Measurements from ENCODE around the gene BCOR. TPM values are rescaled to one million over a fixed set of nuclear protein-coding genes. Genes with fewer than 3 reads are reported as not detected.

The BCOR gene
- total RNA-seq, 1 donor from 2014 or later = 15.1 TPM

- peak; percentile 8 for TF ChIP-seq CTCF (IDR thresholded peaks at IDR 0.05; ENCODE audit: borderline replicate concordance)
- peak overlapping the region; percentile 96 for H3K27ac ChIP-seq (replicated peaks)
- intact Hi-C loops (cut with micrococcal nuclease) = no loop called here
- DNase-seq = peak; percentile 70
- H3K27me3 ChIP-seq (ENCODE audit: low read depth) = no peaks in the 10 kb centered on the region
- H3K4me3 ChIP-seq = peak overlapping the region; percentile 68
- peaks cover 26% of the 10 kb centered on the region for H3K4me1 ChIP-seq
- no peaks in the 10 kb centered on the region for H3K36me3 ChIP-seq
- peaks cover 6% of the 10 kb centered on the region for H3K9me3 ChIP-seq (replicated peaks)
Observed at GRCh38 chrX:40013266-40014195, 84.2 kb downstream of the BCOR start.

- H3K4me3 ChIP-seq = peak overlapping the region; percentile 68
- DNase-seq = peak; percentile 46
- H3K36me3 ChIP-seq = no peaks in the 10 kb centered on the region
- TF ChIP-seq CTCF (IDR thresholded peaks at IDR 0.05; ENCODE audit: borderline replicate concordance) = no peak
- no peaks in the 10 kb centered on the region for H3K27me3 ChIP-seq (ENCODE audit: low read depth)
- H3K27ac ChIP-seq (replicated peaks) = peak overlapping the region; percentile 96
- H3K9me3 ChIP-seq (replicated peaks) = peaks cover 6% of the 10 kb centered on the region
- intact Hi-C loops (cut with micrococcal nuclease) = no loop called here
- H3K4me1 ChIP-seq = peaks cover 29% of the 10 kb centered on the region
Observed at GRCh38 chrX:40012868-40013265, 84.9 kb downstream of the BCOR start.

GRCh38 chrX:40012039-40012867 lies 85.5 kb downstream of the BCOR start:
- no peaks in the 10 kb centered on the region for H3K27me3 ChIP-seq (ENCODE audit: low read depth)
- H3K27ac ChIP-seq (replicated peaks) = peak overlapping the region; percentile 96
- intact Hi-C loops (cut with micrococcal nuclease) = no loop called here
- peaks cover 29% of the 10 kb centered on the region for H3K4me1 ChIP-seq
- peak; percentile 23 for DNase-seq
- peaks cover 6% of the 10 kb centered on the region for H3K9me3 ChIP-seq (replicated peaks)
- peak overlapping the region; percentile 68 for H3K4me3 ChIP-seq
- no peaks in the 10 kb centered on the region for H3K36me3 ChIP-seq
- no peak for TF ChIP-seq CTCF (IDR thresholded peaks at IDR 0.05; ENCODE audit: borderline replicate concordance)

GRCh38 chrX:40011322-40012038 lies 86.3 kb downstream of the BCOR start:
- no peak for TF ChIP-seq CTCF (IDR thresholded peaks at IDR 0.05; ENCODE audit: borderline replicate concordance)
- peak overlapping the region; percentile 68 for H3K4me3 ChIP-seq
- peaks cover 29% of the 10 kb centered on the region for H3K4me1 ChIP-seq
- no peaks in the 10 kb centered on the region for H3K36me3 ChIP-seq
- peak overlapping the region; percentile 96 for H3K27ac ChIP-seq (replicated peaks)
- intact Hi-C loops (cut with micrococcal nuclease) = no loop called here
- no peak for DNase-seq
- no peaks in the 10 kb centered on the region for H3K27me3 ChIP-seq (ENCODE audit: low read depth)
- peaks cover 1% of the 10 kb centered on the region for H3K9me3 ChIP-seq (replicated peaks)

Data from left ventricle myocardium inferior (tissue), 1 donor.